ENCODE measurements around the gene CBFA2T3.
A peak's percentile ranks its signal among the peaks of the same experiment; 100 is the strongest.

DNA sequence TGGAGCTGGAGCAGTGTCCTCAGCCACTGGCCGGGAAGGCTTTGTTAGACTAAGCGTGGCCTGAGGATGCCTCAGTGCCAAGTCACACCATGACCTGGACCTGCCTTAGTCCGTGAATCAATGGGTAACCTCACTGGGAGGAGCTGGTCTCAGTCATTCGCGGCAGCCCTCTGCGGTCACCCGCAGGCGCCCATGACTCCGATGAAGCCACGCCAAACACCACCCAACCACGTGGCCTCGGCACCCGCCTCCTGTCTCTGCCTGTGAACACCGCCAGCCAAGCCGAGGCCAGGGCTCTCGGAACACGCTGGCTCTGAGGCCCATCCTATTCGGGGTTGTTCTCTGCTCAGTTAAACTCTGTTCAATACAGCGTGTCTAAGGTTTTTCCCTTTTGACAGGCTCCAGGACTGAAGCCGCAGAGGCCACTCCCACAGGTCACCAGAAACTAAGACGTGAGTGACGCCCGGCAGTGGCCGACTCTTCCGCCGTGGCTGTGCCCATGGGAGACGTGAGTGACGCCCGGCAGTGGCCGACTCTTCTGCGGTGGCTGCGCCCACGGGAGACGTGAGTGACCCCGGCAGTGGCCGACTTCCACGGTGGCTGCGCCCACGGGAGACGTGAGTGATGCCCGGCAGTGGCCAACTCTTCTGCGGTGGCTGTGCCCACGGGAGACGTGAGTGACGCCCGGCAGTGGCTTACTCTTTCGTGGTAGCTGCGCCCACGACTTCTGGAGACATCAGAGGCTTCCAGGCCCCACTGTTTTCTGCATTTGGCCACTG lies 93.7 kb downstream of the CBFA2T3 start:
- TF ChIP-seq CTCF (IDR thresholded peaks at IDR 0.05 in 4 of 5, conservative IDR thresholded peaks at IDR 0.05 in 1 of 5) (no peak), POLR2A (IDR thresholded peaks at IDR 0.05) (peak; percentile 41 to 55)
